SK-N-SH (cell line): ENCODE data around the gene COPZ1.

Experiments
- CTCF ChIP-seq: fragments of 200-600 bp; sonication (generic); IDR thresholded peaks from 2 replicates; pipeline ENCODE4 v1.6.1; 2017; ENCODE audit warnings: antibody characterized with exemption, mild to moderate bottlenecking, moderate library complexity
- EP300 ChIP-seq, 2 experiments: IDR thresholded peaks; 2 replicates each; pipeline versions ENCODE4 v1.4.0 to v1.6.1; 2012; ENCODE audit warnings: borderline replicate concordance in 1 of 2, low read depth in 1 of 2, low read length in 1 of 2
- EZH2phosphoT487 ChIP-seq: fragments of 200-600 bp; sonication (generic); IDR thresholded peaks from 2 replicates; pipeline ENCODE4 v1.6.1; 2017; ENCODE audit warnings: low read depth, mixed run types, mild to moderate bottlenecking, antibody characterized with exemption, moderate library complexity, borderline replicate concordance
- FOSL2 ChIP-seq: IDR thresholded peaks from 2 replicates; pipeline ENCODE4 v1.4.0; 2012; ENCODE audit warnings: low read depth, mild to moderate bottlenecking, moderate library complexity, borderline replicate concordance
- MAX ChIP-seq: IDR thresholded peaks from 2 replicates; pipeline ENCODE4 v1.4.0; 2012; ENCODE audit warnings: low read depth
- NRF1 ChIP-seq: IDR thresholded peaks from 2 replicates; pipeline ENCODE4 v1.6.1; 2012; ENCODE audit warnings: low read depth, mild to moderate bottlenecking, low read length
- POLR2AphosphoS5 ChIP-seq: IDR thresholded peaks from 2 replicates; pipeline ENCODE4 v1.6.1; 2012; ENCODE audit warnings: low read depth, low read length
- RAD21 ChIP-seq: IDR thresholded peaks from 2 replicates; pipeline ENCODE4 v1.6.1; 2012; ENCODE audit warnings: mild to moderate bottlenecking, low read length
- RCOR1 ChIP-seq: fragments of 150-350 bp; IDR thresholded peaks from 2 replicates; pipeline ENCODE4 v1.6.1; 2017; ENCODE audit warnings: antibody characterized with exemption, low read length
- USF1 ChIP-seq: IDR thresholded peaks from 2 replicates; pipeline ENCODE4 v1.4.0; 2012; ENCODE audit warnings: low read depth, borderline replicate concordance
- YY1 ChIP-seq: IDR thresholded peaks from 2 replicates; pipeline ENCODE4 v1.4.0; 2012; ENCODE audit warnings: low read depth, mild to moderate bottlenecking
- ZBTB33 ChIP-seq: IDR thresholded peaks from 2 replicates; pipeline ENCODE4 v1.4.0; 2012; ENCODE audit warnings: low read depth, borderline replicate concordance

- TF ChIP-seq NRF1 (no peak), POLR2AphosphoS5 (peak; percentile 82), USF1 (peak; percentile 90), CTCF (peak; percentile 84), RCOR1 (no peak), ZBTB33 (no peak), EP300 (IDR thresholded peaks at IDR 0.05; ENCODE audit: borderline replicate concordance in 1 of 2, low read depth in 1 of 2, low read length in 1 of 2) (0 out of 4 replicates have a peak, but pooled peaks of 1 of the 2 experiments have one; percentile 35), FOSL2 (no peak), EZH2phosphoT487 (no peak), YY1 (peak; percentile 94), RAD21 (peak; percentile 80), MAX (peak; percentile 7; the same call in 1 of the 2 replicates)
Measured at GRCh38 chr12:54324617-54325441, at the start of gene COPZ1.
